ENCODE results near the gene B4GALNT1. TPM values are rescaled to one million over a fixed set of nuclear protein-coding genes. Genes with fewer than 3 reads are reported as not detected.
A peak's percentile ranks its signal among the peaks of the same experiment; 100 is the strongest.

Gene B4GALNT1
- total and polyA plus RNA-seq, 2 of the 13 experiments (the other 11 are each of a cell fraction or from before 2014, with no cell fraction given), result 4.5 to 5.4 TPM

DNA sequence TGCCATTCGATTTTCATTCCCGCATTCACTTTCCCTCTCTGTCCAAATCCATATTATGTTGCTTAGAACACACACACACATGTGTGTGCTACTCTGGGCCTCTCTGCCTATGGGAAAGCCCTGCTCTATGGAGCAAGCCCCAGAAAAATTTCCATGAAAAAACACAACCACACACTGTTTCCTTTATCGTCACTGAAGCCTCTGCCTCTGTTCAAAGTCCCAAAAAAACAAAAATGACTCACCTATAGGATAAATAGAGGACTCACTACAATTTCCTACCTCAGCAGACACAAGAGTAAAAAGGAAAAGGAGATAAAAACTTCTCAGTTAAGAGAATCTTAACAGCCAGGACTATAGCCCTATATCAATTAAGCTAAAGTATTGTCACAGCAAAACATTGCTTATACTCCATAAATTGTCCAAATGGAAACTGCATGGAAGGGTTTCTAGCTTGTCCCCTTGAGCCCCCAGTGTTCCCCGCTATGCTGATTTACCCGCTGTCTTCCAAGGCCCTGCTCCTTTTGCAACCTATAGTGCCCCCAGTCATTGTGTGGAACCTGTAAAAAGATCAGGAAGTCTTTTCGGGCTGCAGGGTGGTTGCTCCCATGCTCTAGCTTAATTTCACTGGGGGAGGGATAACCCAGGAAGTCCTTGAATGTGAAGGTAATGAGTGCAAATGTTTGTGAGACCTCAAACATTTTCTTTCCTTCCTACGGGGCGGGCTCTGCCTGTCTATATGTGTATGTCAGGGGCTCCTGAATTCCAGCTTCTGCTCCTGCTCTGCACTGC, 53.1 kb downstream of the B4GALNT1 start (continued):
- TF ChIP-seq SIX4 (CRISPR knock-in tag; IDR thresholded peaks at IDR 0.05) (no peak), YEATS2 (CRISPR knock-in tag; IDR thresholded peaks at IDR 0.05; ENCODE audit: borderline replicate concordance) (no peak), ZFP36 (IDR thresholded peaks at IDR 0.05; ENCODE audit: borderline replicate concordance, low read depth, low read length, partially characterized antibody) (no peak), SNAPC2 (CRISPR knock-in tag; IDR thresholded peaks at IDR 0.05) (peak; percentile 57; the same call in 1 of the 2 replicates), FOSL1 (CRISPR knock-in tag; IDR thresholded peaks at IDR 0.05; ENCODE audit: borderline replicate concordance) (peak; percentile 93), ZNF567 (CRISPR knock-in tag; IDR thresholded peaks at IDR 0.05; ENCODE audit: borderline replicate concordance) (no peak), LBX2 (CRISPR knock-in tag; IDR thresholded peaks at IDR 0.05; ENCODE audit: borderline replicate concordance) (no peak), DNMT1 (CRISPR knock-in tag; IDR thresholded peaks at IDR 0.05) (no peak), HMG20A (CRISPR knock-in tag; IDR thresholded peaks at IDR 0.05; ENCODE audit: borderline replicate concordance) (peak; percentile 12; the same call in 1 of the 2 replicates), ZNF3 (CRISPR knock-in tag; IDR thresholded peaks at IDR 0.05) (no peak), ZNF788 (CRISPR knock-in tag; IDR thresholded peaks at IDR 0.05; ENCODE audit: borderline replicate concordance) (no peak), NR2F6 (IDR thresholded peaks at IDR 0.05) (0 out of 2 replicates have a peak, but pooled peaks have one; percentile 1), NR2F6 (CRISPR knock-in tag; IDR thresholded peaks at IDR 0.05) (no peak), ZNF552 (CRISPR knock-in tag; IDR thresholded peaks at IDR 0.05; ENCODE audit: borderline replicate concordance) (no peak), ZBTB7B (CRISPR knock-in tag; IDR thresholded peaks at IDR 0.05) (peak; percentile 44; the same call in 1 of the 2 replicates)
- TF ChIP-seq, protein P1, sequence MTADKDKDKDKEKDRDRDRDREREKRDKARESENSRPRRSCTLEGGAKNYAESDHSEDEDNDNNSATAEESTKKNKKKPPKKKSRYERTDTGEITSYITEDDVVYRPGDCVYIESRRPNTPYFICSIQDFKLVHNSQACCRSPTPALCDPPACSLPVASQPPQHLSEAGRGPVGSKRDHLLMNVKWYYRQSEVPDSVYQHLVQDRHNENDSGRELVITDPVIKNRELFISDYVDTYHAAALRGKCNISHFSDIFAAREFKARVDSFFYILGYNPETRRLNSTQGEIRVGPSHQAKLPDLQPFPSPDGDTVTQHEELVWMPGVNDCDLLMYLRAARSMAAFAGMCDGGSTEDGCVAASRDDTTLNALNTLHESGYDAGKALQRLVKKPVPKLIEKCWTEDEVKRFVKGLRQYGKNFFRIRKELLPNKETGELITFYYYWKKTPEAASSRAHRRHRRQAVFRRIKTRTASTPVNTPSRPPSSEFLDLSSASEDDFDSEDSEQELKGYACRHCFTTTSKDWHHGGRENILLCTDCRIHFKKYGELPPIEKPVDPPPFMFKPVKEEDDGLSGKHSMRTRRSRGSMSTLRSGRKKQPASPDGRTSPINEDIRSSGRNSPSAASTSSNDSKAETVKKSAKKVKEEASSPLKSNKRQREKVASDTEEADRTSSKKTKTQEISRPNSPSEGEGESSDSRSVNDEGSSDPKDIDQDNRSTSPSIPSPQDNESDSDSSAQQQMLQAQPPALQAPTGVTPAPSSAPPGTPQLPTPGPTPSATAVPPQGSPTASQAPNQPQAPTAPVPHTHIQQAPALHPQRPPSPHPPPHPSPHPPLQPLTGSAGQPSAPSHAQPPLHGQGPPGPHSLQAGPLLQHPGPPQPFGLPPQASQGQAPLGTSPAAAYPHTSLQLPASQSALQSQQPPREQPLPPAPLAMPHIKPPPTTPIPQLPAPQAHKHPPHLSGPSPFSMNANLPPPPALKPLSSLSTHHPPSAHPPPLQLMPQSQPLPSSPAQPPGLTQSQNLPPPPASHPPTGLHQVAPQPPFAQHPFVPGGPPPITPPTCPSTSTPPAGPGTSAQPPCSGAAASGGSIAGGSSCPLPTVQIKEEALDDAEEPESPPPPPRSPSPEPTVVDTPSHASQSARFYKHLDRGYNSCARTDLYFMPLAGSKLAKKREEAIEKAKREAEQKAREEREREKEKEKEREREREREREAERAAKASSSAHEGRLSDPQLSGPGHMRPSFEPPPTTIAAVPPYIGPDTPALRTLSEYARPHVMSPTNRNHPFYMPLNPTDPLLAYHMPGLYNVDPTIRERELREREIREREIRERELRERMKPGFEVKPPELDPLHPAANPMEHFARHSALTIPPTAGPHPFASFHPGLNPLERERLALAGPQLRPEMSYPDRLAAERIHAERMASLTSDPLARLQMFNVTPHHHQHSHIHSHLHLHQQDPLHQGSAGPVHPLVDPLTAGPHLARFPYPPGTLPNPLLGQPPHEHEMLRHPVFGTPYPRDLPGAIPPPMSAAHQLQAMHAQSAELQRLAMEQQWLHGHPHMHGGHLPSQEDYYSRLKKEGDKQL (CRISPR knock-in tag; IDR thresholded peaks at IDR 0.05; ENCODE audit: low read depth), result no peak
- TF ChIP-seq, protein P2, sequence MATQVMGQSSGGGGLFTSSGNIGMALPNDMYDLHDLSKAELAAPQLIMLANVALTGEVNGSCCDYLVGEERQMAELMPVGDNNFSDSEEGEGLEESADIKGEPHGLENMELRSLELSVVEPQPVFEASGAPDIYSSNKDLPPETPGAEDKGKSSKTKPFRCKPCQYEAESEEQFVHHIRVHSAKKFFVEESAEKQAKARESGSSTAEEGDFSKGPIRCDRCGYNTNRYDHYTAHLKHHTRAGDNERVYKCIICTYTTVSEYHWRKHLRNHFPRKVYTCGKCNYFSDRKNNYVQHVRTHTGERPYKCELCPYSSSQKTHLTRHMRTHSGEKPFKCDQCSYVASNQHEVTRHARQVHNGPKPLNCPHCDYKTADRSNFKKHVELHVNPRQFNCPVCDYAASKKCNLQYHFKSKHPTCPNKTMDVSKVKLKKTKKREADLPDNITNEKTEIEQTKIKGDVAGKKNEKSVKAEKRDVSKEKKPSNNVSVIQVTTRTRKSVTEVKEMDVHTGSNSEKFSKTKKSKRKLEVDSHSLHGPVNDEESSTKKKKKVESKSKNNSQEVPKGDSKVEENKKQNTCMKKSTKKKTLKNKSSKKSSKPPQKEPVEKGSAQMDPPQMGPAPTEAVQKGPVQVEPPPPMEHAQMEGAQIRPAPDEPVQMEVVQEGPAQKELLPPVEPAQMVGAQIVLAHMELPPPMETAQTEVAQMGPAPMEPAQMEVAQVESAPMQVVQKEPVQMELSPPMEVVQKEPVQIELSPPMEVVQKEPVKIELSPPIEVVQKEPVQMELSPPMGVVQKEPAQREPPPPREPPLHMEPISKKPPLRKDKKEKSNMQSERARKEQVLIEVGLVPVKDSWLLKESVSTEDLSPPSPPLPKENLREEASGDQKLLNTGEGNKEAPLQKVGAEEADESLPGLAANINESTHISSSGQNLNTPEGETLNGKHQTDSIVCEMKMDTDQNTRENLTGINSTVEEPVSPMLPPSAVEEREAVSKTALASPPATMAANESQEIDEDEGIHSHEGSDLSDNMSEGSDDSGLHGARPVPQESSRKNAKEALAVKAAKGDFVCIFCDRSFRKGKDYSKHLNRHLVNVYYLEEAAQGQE (IDR thresholded peaks at IDR 0.05; ENCODE audit: borderline replicate concordance in 1 of 2, low read depth in 1 of 2, low read length in 2 of 2), result no peak; a peak in 1 of 4 replicates
- TF ChIP-seq, protein P3, sequence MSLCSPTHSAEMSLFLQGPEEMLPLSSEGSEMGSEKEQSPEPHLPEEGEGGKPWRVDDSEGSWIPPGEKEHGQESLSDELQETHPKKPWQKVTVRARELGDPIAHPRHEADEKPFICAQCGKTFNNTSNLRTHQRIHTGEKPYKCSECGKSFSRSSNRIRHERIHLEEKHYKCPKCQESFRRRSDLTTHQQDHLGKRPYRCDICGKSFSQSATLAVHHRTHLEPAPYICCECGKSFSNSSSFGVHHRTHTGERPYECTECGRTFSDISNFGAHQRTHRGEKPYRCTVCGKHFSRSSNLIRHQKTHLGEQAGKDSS (CRISPR knock-in tag; IDR thresholded peaks at IDR 0.05; ENCODE audit: borderline replicate concordance, low read depth), result no peak
